ENCODE results near the gene AKNA.

DNA sequence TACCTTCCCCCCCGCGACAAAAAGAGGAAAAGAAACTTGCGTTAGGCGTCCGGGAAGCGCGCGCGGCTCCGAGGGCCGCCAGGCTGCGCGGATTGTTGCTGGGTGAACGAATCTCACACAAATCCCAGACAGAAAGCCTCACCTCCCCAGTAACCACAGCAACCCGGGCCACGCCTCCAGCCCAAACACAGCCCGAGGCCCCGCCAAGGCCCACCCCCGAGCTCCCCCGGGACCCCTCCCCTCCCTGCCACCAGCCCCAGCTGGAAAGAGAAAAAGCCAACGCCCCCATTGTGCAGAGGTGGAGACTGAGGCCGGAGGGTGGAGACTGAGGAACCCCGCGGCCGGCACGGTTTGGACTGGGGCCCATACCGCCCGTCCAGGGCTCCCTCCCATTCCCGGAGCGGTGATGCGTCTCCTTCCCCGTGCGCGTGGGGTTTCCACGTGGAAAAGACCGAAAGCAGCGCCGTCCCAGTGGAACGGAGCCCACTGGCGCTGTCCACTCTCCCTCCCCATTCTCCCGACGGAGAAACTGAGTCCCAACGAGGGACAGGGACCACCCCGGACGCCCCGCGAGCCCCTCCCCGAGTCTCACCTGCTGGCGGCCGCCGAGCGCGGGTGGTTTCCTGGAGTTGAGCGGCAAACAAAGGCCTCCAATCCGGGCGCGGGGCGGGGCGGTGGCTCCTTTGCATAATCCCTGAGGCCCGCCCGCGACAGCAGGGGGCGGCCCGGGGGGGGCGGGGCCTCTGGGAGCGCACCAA, 10.2 kb upstream of the AKNA start:
- TF ChIP-seq CREM (CRISPR knock-in tag; IDR thresholded peaks at IDR 0.05), result no peak
- TF ChIP-seq, protein P1, sequence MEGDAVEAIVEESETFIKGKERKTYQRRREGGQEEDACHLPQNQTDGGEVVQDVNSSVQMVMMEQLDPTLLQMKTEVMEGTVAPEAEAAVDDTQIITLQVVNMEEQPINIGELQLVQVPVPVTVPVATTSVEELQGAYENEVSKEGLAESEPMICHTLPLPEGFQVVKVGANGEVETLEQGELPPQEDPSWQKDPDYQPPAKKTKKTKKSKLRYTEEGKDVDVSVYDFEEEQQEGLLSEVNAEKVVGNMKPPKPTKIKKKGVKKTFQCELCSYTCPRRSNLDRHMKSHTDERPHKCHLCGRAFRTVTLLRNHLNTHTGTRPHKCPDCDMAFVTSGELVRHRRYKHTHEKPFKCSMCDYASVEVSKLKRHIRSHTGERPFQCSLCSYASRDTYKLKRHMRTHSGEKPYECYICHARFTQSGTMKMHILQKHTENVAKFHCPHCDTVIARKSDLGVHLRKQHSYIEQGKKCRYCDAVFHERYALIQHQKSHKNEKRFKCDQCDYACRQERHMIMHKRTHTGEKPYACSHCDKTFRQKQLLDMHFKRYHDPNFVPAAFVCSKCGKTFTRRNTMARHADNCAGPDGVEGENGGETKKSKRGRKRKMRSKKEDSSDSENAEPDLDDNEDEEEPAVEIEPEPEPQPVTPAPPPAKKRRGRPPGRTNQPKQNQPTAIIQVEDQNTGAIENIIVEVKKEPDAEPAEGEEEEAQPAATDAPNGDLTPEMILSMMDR (IDR thresholded peaks at IDR 0.05), result no peak
